ACHN (cell line): ENCODE measurements around the gene KPNB1.
"Not testable (repeated sequence)": the region's sequence is repeated elsewhere in the genome, so short reads cannot be mapped to it uniquely, and the experiment has no call there.

ENCODE experiments used
- DNase-seq: peaks from one replicate; pipeline ENCODE4 v3.0.0-alpha.2; 2015
- in situ Hi-C: cut with HindIII; loops from 2 replicates; pipeline ENCODE4 v1.10.0; 2017; ENCODE audit warnings: low sequenced_read_pairs, low pct_ligation_motif_present, low pct_unique_long_range_greater_than_20kb

Gene KPNB1

GRCh38 chr17:47670064-47670463, 20.3 kb downstream of the KPNB1 start:
- in situ Hi-C loops = no loop called here
- no peak for DNase-seq

GRCh38 chr17:47674499-47674898, 24.8 kb downstream of the KPNB1 start:
- in situ Hi-C loops = no loop called here
- DNase-seq = no peak

- in situ Hi-C loops = no loop called here
- no peak for DNase-seq
Measured at GRCh38 chr17:47675380-47676198, 25.9 kb downstream of the KPNB1 start.

- in situ Hi-C loops = no loop called here
- no peak for DNase-seq
Measured at GRCh38 chr17:47676199-47676472, 26.4 kb downstream of the KPNB1 start.

- DNase-seq = no peak
- in situ Hi-C loops = no loop called here
Measured at GRCh38 chr17:47676510-47677165, 26.9 kb downstream of the KPNB1 start.

GRCh38 chr17:47678196-47678595, 28.5 kb downstream of the KPNB1 start:
- no peak for DNase-seq
- in situ Hi-C loops = no loop called here

- in situ Hi-C loops = no loop called here
- DNase-seq = no peak
Measured at GRCh38 chr17:47682138-47682537, 32.4 kb downstream of the KPNB1 start.

- DNase-seq, in situ Hi-C loops: not testable (repeated sequence)
Measured at GRCh38 chr17:47682727-47683126, 33.0 kb downstream of the KPNB1 start.

- no peak for DNase-seq
- in situ Hi-C loops = no loop called here
Measured at GRCh38 chr17:47684025-47684424, 34.3 kb downstream of the KPNB1 start.

GRCh38 chr17:47684535-47685193, 34.9 kb downstream of the KPNB1 start:
- in situ Hi-C loops = no loop called here
- DNase-seq = no peak

GRCh38 chr17:47685556-47686275, 36.0 kb downstream of the KPNB1 start:
- DNase-seq = peak; percentile 40
- in situ Hi-C loops = no loop called here

- in situ Hi-C loops = no loop called here
- peak; percentile 84 for DNase-seq
Measured at GRCh38 chr17:47686276-47686635, 36.5 kb downstream of the KPNB1 start.

GRCh38 chr17:47686664-47687327, 37.1 kb downstream of the KPNB1 start:
- peak; percentile 40 for DNase-seq
- in situ Hi-C loops = no loop called here

- DNase-seq = no peak
- in situ Hi-C loops = no loop called here
Measured at GRCh38 chr17:47687328-47687690, 37.6 kb downstream of the KPNB1 start.

GRCh38 chr17:47687748-47688147, 38.0 kb downstream of the KPNB1 start:
- DNase-seq = peak; percentile 22
- in situ Hi-C loops = no loop called here

GRCh38 chr17:47690121-47690520, 40.4 kb downstream of the KPNB1 start:
- in situ Hi-C loops = no loop called here

GRCh38 chr17:47692137-47692894, 42.6 kb downstream of the KPNB1 start:
- no peak for DNase-seq
- in situ Hi-C loops = no loop called here

More at GRCh38 chr17:47690121-47690520, 40.4 kb downstream of the KPNB1 start:
- DNase-seq = no peak
